GM19324 (cell line): ENCODE measurements around the gene PGAM2.

Experiments
- ATAC-seq: cut with Tn5 transposase; IDR thresholded peaks from one replicate; pipeline ENCODE4 v1.9.1; 2021; ENCODE audit warnings: mild to moderate bottlenecking, moderate library complexity; ENCODE audit not compliant: unreplicated experiment, low FRiP score

The PGAM2 gene

GRCh38 chr7:44086627-44087026 lies 21.3 kb upstream of the PGAM2 start:
- no peak for ATAC-seq

DNA sequence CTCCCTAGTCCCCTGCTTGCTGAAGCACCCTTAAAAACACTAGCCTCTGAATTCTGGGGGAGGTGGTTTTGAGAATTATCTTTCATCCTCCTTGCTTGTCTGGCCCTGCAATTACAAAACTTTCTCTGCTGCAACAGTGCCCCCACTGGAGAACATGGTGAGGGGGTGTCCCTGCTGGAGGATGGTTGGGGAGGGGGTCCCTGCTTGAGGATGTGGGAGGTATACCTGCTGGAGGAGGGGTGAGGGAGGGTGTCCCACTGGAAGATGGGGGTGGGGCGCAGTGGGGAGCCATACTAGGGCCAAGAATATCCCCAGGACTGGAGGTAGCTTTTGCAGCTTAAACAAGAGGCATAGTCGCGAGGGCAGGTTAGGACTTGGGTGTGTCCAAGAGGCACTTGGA lies 20.2 kb upstream of the PGAM2 start:
- no peak for ATAC-seq

GRCh38 chr7:44084701-44085100 lies 19.3 kb upstream of the PGAM2 start:
- ATAC-seq: no peak

DNA sequence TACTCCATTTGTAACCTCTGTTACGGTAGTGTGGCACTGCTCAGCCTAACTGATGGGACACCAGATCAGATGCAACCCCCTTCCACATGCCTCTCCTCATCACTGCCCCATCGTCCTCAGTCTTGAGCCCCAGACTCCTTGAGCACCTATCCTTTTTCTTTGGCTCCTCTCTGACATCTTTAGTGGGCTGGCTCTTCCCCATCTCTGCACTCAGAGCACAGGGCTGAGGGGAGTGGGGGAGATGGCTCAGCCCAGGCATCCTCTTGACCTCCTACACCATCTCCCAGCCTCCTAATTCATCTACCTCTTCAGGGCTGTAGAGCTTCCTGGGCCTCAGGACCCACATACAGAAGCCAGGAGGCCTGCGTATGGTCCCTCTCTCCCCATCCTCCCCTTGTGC lies 18.4 kb upstream of the PGAM2 start:
- no peak for ATAC-seq

- ATAC-seq: peak; percentile 95
Observed at GRCh38 chr7:44082541-44083207, 17.3 kb upstream of the PGAM2 start.

DNA sequence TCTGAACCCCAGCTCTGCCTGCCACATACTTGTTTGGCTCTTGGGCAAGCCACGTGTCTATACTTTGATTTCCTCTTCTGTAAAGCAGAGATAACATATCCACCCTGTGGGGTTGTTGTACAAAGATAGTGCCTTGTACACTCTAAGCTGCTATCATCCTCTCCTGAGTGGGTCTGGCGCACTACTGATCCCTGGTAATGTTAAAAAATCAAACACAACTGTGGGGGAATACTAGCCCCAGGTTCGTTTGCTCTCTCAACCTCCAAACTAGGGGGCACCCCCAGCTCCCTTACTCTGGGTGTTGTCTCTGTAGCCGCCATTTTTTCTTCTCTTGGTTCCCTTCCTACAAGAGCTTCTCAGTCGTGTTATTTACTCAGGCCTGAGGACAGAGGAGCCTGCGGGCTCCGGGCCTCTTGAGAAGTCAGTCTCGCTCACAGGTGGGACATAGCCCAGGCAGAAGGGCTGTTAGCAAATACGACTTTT lies 15.9 kb upstream of the PGAM2 start:
- ATAC-seq: no peak

GRCh38 chr7:44080686-44081265 lies 15.4 kb upstream of the PGAM2 start:
- no peak for ATAC-seq

- no peak for ATAC-seq
Observed at GRCh38 chr7:44080118-44080517, 14.8 kb upstream of the PGAM2 start.

- ATAC-seq: no peak
Observed at GRCh38 chr7:44079331-44080021, 14.1 kb upstream of the PGAM2 start.

GRCh38 chr7:44078521-44078920 lies 13.2 kb upstream of the PGAM2 start:
- ATAC-seq: no peak

GRCh38 chr7:44077681-44078091 lies 12.3 kb upstream of the PGAM2 start:
- no peak for ATAC-seq

GRCh38 chr7:44077061-44077460 lies 11.7 kb upstream of the PGAM2 start:
- ATAC-seq: no peak

GRCh38 chr7:44076101-44076895 lies 10.9 kb upstream of the PGAM2 start:
- no peak for ATAC-seq

DNA sequence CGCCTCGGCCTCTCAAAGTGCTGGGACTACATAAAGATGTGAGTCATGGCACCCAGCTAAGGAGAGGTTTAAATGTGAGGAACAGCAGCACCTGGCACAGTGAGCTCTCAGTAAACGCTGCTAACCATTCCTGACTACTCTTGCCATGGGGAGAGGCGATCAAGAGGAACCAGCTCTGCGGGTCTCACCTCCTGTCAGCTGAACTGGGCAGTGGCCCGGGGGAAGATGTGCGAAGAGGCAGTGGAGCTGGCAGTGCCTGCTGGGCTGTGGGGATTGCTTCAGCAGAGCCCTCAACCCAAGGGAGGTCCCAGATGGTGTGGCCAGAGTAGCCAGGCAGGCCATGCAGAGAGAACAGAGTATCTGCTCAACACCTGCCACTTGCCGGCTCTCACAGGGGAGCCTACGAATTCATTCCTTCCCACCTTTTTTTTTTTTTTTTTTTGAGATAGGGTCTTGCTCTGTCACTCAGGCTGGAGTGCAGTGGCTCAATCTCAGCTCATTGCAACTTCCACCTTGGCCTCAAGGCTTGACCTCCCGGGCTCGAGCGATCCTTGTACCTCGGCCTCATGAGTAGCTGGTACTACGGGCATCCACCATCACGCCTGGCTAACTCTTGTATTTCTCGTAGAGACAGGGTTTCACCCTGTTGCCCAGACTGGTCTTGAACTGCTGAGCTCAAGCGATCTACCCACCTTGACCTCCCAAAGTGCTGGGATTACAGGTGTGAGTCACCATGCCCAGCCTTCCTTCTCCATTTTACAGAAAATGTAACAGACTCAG lies 10.1 kb upstream of the PGAM2 start:
- ATAC-seq: no peak

DNA sequence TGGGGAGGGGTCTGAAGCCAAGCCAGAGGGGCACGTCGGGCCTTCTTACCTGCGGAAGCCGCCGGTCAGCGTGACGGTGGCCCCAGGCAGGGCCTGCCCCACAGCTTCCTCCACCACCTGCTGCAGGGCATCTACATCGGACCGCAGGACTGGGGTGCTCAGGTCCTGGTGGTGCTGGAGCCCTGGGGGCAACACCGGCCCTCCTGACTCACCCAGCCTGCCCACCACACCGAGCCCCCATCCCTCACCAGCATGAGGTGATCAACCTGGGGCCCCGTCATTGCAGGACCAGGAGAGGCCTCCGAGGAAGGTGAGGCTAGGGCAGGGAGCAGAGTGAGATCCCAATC lies 9.0 kb upstream of the PGAM2 start:
- ATAC-seq: no peak

- ATAC-seq: no peak
Observed at GRCh38 chr7:44073664-44074348, 8.4 kb upstream of the PGAM2 start.

DNA sequence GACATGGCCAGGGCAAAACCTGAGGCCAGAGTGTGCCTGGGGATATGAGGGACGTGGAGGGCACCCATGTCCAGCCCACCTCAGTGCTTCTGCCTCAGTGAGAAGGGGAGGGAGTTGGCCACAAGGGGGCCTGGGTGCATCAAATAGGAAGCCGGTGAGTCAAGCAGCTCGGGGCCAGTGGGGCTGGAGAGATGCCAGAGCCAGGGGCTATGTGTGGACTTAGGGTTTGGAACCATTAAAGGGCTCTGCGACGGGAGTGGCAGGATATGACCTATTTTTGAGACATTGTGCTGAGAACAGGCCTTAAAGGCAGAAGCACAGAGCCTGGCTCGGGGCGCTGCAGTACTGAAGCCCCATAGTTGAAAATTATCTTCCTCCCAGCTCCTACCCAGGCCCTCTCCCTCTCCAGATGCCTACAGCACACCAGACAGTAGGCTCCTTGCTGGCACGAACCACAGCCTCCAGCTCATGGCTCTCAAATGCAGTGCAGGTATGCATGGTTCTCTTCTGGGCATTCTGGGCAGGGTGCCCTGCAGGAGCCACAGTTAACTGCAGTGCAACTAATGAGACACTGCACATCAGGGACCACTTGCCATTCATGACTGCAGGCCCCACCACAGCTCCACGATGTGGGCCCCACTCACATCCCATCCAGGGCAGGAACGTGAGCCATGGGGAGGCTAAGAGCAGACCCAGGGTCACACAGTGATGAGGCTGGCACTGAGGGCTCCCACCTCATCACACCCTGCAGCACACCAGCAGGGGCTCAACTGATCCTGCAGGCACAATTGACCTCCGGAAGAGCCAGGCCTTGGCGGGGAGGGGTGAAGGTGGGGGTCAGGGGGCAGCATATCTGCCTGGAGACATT lies 7.2 kb upstream of the PGAM2 start:
- no peak for ATAC-seq

- no peak for ATAC-seq
Observed at GRCh38 chr7:44071726-44072363, 6.5 kb upstream of the PGAM2 start.
